MM.1S (cell line): Measurements from ENCODE around the gene STXBP6.

Source experiments
- EZH2phosphoT487 ChIP-seq: fragments of 300-600 bp; sonication (generic); IDR thresholded peaks from 2 replicates; pipeline ENCODE4 v1.6.1; 2018; ENCODE audit warnings: antibody characterized with exemption, low read length
- TF ChIP-seq, protein P1 (sequence below): fragments of 300-600 bp; sonication (generic); IDR thresholded peaks from 2 replicates; pipeline ENCODE4 v1.5.1; 2016; ENCODE audit warnings: antibody characterized with exemption, low read length, mixed read lengths

DNA sequence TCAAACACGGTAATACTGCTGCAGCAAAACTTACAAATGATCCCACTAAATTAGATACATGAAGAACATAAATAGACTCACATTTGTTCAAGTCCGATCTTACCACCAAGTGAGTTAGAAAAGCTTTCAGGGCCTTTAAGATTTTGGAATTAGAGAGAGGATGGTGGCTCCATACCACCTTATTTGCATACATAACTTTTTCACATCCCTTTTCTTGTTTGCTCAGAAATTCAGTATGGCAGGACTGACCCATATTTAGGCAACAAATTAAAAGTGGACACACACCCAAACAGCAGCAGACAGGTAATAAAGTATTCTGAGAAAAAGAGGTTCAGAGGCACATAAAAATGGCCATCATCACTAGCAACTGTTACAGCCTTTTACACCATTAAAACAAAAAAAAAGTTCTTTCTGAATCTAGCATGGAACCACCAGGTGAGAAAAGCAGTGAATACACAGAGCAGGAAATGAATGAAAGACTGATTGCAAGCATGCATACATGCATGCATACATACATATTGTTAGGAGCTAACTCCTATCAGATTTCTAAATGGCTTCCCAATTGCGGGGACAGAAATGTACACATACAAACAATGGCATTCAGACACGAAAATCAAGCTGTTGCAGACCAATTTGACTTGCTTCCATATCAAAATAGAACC lies 23.3 kb downstream of the STXBP6 start:
- TF ChIP-seq, protein P1, sequence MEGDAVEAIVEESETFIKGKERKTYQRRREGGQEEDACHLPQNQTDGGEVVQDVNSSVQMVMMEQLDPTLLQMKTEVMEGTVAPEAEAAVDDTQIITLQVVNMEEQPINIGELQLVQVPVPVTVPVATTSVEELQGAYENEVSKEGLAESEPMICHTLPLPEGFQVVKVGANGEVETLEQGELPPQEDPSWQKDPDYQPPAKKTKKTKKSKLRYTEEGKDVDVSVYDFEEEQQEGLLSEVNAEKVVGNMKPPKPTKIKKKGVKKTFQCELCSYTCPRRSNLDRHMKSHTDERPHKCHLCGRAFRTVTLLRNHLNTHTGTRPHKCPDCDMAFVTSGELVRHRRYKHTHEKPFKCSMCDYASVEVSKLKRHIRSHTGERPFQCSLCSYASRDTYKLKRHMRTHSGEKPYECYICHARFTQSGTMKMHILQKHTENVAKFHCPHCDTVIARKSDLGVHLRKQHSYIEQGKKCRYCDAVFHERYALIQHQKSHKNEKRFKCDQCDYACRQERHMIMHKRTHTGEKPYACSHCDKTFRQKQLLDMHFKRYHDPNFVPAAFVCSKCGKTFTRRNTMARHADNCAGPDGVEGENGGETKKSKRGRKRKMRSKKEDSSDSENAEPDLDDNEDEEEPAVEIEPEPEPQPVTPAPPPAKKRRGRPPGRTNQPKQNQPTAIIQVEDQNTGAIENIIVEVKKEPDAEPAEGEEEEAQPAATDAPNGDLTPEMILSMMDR = no peak
- TF ChIP-seq EZH2phosphoT487 = no peak
